Right ventricle myocardium superior (tissue), 1 donor: ENCODE results near the gene KRTAP10-7. TPM values are rescaled to one million over a fixed set of nuclear protein-coding genes. Genes with fewer than 3 reads are reported as not detected.
"Not testable (repeated sequence)": the region's sequence is repeated elsewhere in the genome, so short reads cannot be mapped to it uniquely, and the experiment has no call there.

Source experiments
- ATAC-seq: fragments of 200-7000 bp; cut with Tn5 transposase; one replicate; pipeline ENCODE4 v1.9.1; 2020; ENCODE audit warnings: mild to moderate bottlenecking; ENCODE audit not compliant: poor library complexity
- DNase-seq: peaks from one replicate; pipeline ENCODE4 v3.0.0-alpha.2; 2020
- intact Hi-C: fragments of 100-400 bp; cut with DNase I; formaldehyde crosslinking; loops from one replicate; pipeline ENCODE4 v1.11.2; 2022
- long read RNA-seq: library from polyadenylated mRNA; unstranded; transcript quantifications from one replicate; pipeline ENCODE4 v2.0.0, GENCODE V29; 2021
- total RNA-seq: library from RNA; stranded (reverse); fragmentation: NEBNext Ultra II Directional; extraction: Animal tissue kit (Norgen Biotek cat#: 25700); gene quantifications from one replicate; pipeline ENCODE4 v1.2.1, GENCODE V29; 2021
- donor health status: DM: no; HTN: yes; CAD: no; lungs with severe emphysema.

The KRTAP10-7 gene, protein sequence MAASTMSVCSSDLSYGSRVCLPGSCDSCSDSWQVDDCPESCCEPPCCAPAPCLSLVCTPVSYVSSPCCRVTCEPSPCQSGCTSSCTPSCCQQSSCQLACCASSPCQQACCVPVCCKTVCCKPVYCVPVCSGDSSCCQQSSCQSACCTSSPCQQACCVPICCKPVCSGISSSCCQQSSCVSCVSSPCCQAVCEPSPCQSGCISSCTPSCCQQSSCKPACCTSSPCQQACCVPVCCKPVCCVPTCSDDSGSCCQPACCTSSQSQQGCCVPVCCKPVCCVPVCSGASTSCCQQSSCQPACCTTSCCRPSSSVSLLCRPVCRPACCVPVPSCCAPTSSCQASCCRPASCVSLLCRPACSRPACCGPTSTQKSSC
- not detected for total RNA-seq
- long read RNA-seq = 0 reads

DNA sequence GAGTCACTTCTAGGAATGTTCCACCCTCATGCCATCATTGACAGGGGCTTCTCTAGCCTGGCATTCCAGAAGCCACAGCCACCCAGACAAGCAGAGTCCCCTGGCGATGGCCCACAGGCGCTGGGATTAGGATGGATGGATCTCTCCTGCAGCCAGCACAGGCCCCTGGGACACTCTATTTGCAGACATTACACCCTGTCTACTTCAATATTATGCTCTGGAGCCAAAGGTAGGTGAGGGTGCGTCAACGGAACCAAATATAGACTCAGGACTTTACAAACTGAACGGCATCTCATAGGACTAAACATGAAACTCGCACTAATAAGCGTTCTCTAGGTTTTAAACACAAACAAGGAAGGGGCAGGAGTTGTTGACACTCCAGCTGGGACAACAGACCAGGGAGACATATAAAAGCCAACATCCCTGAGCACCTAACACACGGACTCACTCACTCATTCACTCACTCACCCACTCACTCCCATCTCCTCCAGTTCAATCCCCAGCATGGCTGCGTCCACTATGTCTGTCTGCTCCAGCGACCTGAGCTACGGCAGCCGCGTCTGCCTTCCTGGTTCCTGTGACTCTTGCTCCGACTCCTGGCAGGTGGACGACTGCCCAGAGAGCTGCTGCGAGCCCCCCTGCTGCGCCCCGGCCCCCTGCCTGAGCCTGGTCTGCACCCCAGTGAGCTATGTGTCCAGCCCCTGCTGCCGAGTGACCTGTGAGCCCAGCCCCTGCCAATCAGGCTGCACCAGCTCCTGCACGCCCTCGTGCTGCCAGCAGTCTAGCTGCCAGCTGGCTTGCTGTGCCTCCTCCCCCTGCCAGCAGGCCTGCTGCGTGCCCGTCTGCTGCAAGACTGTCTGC is at the start of gene KRTAP10-7:
Gene KRTAP10-7, plus strand, starts transcription at position 480 of the 861 bp plus-strand sequence. Its CDS starts 25 bp downstream, at position 505.
- DNase-seq, ATAC-seq: not testable (repeated sequence)

DNA sequence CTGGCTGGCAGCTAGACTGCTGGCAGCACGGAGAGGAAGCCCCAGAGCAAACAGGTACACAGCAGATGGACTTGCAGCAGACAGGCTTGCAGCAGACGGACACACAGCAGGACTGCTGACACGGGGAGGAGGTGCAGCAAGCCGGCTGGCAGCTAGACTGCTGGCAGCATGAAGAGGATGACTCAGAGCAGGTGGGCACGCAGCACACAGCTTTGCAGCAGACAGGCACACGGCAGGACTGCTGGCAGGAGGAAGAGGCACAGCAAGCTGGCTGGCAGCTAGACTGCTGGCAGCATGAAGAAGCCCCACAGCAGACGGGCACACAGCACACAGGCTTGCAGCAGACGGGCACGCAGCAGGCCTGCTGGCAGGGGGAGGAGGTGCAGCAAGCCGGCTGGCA is 49.6 kb upstream of the KRTAP10-7 start:
- intact Hi-C loops = no loop called here
- ATAC-seq = no peak
- DNase-seq = no peak

More for the DNA sequence above, at the start of gene KRTAP10-7:
- intact Hi-C loops = not testable (repeated sequence)

DNA sequence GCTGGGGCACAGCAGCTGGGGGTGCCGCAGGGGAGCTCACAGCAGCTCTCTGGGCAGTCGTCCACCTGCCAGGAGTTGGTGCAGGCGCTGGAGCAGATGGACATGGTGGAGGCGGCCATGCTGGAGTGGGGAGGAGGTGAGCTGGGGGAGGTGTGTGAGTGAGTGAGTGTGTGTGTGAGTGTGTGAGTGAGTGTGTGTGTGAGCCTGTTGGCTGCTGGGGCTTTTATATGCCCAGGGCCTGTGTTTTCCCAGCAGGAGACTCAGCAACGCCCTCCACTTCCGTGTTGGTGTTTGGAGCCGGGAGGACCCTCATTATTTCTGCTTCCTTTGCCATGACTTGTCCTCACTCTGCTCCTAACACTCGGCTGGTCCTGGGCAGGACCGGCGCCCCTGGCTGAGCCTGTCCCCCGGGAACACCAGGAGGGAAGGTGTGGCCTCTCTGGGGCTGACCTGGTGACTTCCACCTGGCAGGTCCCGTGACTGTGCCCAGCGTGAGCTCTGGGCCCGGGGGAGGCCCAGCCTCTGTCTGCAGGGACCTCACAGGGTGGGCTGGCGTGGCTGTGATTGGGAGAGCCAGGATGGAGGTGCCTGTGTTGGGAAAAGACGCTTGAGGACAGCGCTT is 48.9 kb upstream of the KRTAP10-7 start, which contains the start of gene KRTAP10-2:
Gene KRTAP10-2, minus strand, starts transcription at position 166 of the 622 bp plus-strand sequence. Its CDS starts 47 bp downstream, at position 119.
- intact Hi-C loops = no loop called here
- ATAC-seq (no peak), DNase-seq (no peak)

DNA sequence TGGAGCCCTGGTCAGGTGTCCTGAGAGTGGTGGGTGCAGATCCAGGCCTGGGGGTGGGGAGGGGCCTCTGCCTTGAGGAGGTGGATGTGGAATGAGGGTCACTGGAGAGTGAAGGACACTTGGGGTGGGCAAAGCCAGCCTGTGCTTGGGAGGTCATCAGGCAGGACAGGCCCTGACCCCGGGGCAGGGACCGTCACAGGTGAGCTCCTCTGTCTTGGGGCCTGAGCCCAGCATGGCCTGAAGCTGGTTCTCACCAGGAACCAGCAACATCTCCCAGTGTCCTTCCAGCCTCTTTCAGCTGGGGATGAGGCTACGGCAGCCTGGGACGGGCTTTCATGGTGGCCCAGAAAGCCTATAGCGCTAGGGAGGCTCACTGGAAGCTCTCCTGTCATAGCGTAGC is 48.3 kb upstream of the KRTAP10-7 start:
- ATAC-seq (no peak), DNase-seq (no peak)
- intact Hi-C loops = no loop called here

DNA sequence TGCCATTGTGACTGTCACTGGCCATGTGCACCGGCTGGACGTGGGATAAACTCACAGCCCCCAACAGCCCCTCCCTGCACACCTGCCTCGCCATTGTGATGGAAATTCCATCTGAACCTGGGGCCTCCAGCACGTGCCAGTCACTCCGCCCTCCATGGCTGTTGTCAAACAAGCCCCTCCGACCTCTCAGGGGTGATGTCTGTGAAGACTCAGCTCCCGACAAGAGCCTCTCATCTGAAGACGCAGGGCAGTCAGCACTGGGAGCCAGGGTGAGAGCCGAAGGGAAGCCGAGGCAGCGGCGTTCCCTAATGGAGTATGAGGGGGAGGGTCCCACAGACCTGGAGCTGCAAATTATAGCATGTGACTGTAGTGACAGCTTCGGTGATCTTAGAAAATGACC is 47.7 kb upstream of the KRTAP10-7 start:
- intact Hi-C loops = no loop called here
- ATAC-seq (no peak), DNase-seq (no peak)

DNA sequence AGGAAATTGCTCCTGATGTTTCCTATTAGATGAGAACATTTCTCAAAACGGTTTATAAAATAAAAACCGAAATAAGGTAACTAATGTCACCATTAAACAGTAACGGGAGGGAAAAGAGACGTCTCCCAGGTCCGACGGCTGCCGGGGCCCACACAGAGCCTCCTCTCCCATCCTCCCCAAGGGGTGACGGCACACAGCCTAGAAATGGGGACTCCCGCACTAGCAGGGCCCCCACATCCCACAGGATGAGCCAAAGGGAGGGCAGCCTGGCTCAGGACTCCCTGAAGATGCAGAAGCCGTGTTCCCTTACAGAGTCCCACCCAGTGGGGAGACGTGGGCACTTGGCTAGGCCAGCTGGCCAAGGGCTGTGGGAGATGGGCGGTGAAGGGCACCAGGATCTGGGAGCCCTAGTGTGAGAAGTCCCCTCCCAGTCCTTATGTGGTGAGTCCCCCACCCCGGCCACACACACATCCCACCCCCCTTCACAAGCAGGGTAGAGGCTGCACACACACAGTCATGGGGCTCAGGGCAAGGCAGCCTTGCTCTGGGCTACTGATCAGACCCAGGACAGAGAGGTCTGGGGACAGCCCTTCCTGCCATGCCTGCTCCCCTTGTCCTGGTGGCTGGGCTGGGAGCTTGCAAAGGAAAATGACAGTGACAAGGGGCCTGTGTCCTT is 45.1 kb upstream of the KRTAP10-7 start:
- ATAC-seq (no peak), DNase-seq (no peak)
- intact Hi-C loops = no loop called here

DNA sequence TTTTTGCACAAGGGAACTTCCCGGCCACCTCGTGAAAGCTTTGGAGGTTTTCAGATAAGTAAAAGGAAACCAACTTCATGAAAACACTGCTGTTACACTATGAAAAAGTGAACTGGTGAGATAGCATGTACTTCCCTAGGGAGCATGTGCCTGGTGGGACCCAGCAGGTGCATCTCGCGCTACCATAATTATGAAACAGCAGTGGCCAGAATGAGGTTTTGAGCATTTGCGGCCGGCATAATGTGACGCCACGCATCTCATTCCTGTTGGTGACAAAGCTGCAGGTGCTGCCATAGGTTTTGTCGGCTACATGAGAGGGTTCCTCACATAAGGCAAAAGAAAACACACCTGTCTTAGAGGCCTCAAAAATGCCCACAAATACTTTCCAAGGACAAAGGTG is 43.5 kb upstream of the KRTAP10-7 start:
- intact Hi-C loops = no loop called here
- no peak for ATAC-seq
- DNase-seq = no peak

DNA sequence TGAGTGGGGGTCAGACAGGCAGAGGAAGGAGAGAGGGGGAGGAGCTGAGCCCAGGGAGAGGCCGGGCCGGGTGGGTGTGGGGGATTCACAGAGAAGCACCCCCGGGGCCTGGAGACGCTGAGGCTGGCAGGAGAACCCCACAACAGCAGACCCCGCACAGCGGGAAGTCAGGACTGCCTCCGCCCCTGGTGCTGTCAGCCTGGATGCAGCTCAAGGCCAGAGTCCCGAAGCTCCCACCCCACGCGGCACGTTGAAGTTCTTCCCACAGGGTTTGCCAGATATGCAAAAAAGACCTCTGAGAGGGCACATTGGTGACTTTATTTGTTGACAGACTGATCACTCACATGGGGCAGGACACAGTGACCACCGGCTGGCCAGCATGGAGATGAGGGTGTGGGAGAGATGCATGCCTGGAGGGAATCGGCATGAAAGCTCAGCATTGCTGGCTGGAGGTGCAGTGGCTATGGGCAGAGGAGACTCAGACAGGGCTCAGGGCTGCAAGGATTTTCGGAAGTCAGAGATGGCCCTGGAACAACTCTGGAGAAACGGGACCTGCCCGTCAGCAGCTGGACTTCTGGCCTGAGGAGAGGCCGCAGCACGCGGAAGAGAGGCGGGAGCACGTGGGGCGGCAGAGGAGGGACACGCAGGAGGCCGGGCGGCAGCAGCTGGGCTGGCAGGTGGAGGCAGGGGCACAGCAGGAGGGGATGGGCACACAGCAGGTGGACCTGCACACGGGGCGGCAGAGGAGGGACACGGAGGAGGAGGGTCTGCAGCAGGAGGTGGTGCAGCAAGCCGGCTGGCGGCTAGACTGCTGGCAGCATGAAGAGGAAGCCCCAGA is 42.7 kb upstream of the KRTAP10-7 start:
- DNase-seq = no peak
- intact Hi-C loops = no loop called here
- ATAC-seq = no peak

DNA sequence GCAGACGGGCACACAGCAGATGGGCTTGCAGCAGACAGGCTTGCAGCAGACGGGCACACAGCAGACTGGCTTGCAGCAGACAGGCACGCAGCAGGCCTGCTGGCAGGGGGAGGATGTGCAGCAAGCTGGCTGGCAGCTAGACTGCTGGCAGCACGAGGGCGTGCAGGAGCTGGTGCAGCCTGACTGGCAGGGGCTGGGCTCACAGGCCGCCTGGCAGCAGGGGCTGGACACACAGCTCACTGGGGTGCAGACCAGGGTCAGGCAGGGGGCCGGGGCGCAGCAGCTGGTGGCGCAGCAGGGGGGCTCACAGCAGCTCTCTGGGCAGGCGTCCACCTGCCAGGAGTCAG is 42.1 kb upstream of the KRTAP10-7 start:
- ATAC-seq, DNase-seq, intact Hi-C loops: not testable (repeated sequence)

DNA sequence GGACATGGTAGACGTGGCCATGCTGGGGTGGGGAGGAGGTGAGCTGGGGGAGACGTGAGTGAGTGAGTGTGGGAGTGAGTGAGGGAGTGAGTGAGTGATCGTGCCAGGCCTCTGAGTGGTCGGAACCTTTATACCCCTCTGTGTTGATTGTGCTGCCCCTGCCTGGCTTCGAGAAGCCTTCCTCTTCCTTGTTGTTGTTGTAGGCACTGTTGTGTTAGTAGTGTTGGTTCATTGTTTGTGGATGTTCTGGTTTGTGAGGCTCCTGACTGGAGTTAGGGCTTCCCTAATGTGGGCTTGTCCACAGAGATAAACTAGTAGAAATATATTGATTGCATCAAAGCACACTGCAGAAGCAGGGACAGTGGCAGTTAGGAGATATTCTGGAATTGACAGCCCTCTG is 41.7 kb upstream of the KRTAP10-7 start, which contains the start of gene KRTAP10-3:
Gene KRTAP10-3, minus strand, starts transcription at position 101 of the 400 bp plus-strand sequence. Its CDS starts 80 bp downstream, at position 21.
- DNase-seq = no peak
- intact Hi-C loops = no loop called here
- no peak for ATAC-seq

DNA sequence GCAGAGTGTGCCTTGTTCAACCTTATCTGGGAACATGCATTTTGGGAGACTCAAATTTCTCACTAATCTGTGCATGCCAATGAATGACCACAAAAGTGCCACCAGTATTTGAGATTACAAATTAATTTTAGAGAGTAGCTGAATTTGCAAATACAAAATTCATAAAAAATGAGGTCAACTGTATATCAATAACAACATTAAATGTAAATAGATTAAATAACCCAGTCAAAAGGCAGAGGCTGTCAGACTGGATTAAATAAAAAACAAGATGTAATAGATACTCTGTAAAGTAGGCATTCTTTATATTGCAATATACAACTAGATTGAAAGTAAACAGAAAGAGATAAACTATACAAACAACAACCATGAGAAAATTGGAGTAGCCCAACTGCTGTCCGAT is 36.3 kb upstream of the KRTAP10-7 start:
- ATAC-seq = no peak
- intact Hi-C loops = no loop called here
- DNase-seq = no peak

DNA sequence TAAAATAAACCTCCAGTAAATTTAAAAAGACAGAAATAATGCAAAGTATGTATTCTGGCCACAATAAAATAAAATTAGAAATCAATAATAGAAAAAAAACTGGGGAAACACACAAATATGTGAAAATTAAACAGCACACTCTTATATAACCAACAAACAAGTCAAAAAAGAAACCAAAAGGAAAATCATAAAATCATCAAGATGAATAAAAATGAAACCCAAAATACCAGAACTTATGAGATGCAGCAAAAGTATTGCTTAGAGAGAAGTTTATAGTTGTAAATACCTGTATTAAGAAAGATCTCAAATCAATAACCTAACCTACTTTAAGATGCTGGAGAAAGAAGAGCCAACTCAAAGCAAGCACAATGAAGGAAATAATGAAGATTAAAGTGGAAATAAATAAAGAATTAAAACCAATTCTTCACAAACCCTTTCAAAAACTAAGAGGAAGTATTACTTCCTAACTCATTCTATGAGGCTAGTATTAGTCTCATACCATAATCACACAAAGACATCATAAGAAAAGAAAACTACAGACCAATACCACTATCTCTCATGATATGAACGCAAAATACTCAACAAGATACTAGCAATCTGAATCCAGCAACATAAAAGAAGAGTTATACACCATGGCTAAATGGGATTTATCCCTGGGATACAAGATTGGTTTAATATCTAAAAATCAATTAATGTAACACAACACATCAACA is 35.4 kb upstream of the KRTAP10-7 start:
- intact Hi-C loops = no loop called here
- ATAC-seq (no peak), DNase-seq (no peak)

DNA sequence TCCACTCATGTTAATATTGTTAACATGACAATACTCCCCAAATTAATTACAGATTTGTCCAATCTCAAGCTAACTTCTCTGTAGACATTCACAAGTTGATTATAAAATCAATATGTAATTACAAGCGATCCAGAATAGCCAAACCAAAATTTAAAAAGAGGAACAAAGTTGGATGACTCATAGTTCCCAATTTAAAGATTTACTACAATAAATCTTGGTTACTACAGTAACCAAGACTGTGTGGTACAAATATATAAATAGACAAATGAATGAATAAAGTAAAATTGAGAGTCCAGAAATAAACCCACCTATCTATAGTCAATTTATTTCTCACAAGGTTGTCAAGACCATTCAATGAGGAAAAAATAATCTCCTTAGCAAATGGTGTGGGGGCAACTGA is 34.0 kb upstream of the KRTAP10-7 start:
- intact Hi-C loops = no loop called here
- ATAC-seq = no peak
- DNase-seq = no peak

DNA sequence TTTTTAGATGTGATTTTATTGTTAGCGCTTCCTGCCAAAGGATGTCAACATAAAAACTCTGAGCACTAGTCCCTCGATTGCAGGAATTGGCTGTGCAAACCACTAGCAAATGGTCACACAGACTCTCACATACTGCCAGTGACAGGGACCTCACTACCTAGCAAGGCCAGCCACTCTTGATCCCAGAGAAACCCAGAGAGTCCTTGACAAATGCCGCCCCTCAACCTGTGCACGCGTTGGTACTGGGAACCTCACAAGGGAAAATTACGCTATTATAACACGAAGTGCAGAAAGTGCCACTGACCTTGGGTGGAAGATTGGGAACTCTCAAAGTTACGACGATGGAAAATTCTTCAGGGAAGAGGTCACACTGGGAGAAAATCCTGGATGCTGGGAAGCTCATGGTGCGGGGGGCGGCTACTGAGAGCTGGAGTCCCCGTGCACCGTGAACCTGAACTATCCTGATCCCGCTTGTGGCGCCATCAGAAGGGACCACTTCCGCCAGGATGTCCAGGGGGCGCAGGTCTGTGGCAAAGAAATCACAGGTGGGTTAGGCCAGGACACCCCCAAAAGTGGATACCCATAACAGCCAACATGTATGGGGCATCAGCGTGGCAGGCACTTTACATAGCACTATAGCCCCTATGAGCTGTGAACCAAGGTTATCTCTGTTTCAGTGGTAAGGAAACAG is 32.8 kb upstream of the KRTAP10-7 start:
- DNase-seq = no peak
- intact Hi-C loops = no loop called here
- ATAC-seq = no peak

DNA sequence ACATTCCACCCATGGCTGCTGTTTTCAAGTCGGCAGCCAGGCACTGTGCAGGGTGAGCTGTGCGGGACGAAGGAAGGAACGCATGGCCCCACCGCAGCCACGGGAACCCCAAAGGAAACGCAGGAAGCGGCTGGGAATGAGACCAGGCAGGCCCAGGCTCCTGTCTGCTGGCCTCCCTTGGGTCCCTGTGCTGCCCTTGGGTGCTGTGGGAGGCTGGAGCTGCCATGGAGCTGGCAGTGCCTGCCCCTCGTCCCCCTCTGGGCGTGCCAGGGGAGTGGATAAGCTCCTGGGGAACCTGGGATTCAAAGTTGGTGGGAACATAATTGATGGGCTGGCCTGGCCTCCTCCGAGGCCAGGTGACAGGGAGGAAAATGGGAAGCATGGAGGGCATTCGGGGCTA is 32.1 kb upstream of the KRTAP10-7 start:
- ATAC-seq (no peak), DNase-seq (no peak)
- intact Hi-C loops = no loop called here

DNA sequence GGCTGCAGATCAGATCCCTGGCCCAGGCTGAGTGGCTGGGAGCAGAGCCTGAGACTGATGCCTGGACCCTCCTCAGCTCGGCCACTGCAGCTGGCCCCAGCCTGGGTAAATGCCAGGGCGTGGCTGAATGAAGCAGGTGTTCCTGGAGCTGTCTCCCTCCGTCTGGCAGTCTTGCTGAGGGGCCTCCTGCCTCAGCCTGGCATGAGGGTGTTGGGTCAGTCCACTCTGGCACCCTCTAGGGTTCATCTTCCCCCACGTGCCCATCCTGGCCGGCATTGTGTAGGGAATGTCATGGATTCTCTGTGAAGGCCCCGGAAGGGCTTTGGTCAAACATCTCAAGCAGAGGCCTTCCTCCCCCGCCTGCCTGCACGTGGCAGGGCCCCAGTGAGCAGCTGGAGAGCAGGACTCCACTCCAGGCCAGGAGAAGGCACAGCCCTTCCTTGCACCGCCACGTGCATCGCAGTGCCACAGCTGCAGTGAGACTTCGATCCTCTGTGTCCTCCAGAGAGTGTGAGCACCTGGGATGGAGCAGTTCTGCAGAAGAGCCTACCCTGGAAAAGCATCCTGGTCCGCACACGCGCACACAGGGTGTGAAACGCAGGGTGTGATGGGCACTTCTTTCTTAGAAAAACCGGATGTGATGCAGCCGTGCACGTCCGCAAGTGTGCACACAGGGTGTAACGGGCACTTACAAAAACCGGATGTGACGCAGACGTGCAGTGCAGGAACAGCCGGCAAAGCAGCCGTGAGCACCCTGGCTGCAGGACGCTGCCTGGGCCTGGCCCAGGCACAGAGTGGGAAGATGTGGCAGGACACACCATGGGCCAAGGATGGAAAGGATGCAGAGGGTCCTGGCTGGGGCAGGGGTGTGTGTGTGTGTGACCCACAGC is 31.5 kb upstream of the KRTAP10-7 start:
- intact Hi-C loops = no loop called here
- no peak for ATAC-seq

More for the DNA sequence above, 31.5 kb upstream of the KRTAP10-7 start:
- DNase-seq = no peak
